ENCODE measurements around the gene MAD1L1.

Gene MAD1L1

DNA sequence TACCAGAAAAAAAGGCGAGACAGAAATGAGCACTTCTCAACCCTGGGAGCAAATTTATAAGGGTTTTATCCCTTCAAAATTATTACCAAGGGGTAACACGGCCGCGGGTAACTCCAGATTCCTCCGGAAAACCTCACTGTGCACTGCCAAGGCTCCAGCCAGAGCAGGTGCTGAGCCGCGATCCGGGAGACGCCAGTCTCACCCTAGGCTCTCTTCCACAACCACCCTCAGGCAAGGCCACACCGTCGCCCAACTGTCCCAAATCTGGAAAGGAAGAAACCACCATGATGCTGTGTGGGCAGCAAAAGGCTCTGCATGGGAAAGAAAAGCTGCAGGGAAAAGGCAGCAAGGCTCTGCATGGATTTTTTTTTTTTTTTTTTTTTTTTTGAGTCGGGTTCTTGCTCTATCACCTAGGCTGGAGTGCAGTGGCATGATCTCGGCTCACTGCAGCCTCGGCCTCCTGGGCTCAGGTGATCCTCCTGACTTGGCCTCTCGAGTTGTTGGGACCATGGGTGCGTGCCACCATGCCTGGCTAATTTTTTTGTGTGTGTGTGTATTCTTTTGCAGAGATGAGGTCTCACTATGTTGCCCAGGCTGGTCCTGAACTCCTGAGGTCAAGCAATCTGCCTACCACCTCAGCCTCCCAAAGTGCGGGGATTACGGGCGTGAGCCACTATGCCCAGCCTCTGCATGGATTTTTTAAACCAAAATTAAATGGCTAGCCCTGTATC lies 39.0 kb downstream of the MAD1L1 start:
- Histone ChIP-seq H3K9me3 (ENCODE audit: control extremely low read depth in 1 of 5, control insufficient read depth in 4 of 5, insufficient read depth in 2 of 5, low read depth in 1 of 5, low read length in 4 of 5) (peaks cover 0 to 22% (median 14%) of the 10 kb centered on the region in 5 experiments), H3K27ac (ENCODE audit: insufficient read depth in 1 of 2, low read depth in 1 of 2, low read length in 2 of 2, poor library complexity in 1 of 2, severe bottlenecking in 2 of 2) (no peak overlapping the region), H3K36me3 (ENCODE audit: control insufficient read depth in 4 of 4, insufficient read depth in 4 of 4, low read length in 3 of 4) (peaks cover 7 to 59% (median 27%) of the 10 kb centered on the region in 4 experiments), H3K27me3 (replicated peaks in 2 of 5; ENCODE audit: control insufficient read depth in 4 of 5, insufficient read depth in 5 of 5, low read length in 4 of 5) (no peaks in the 10 kb centered on the region), H3K4me1 (ENCODE audit: control extremely low read depth in 1 of 4, control insufficient read depth in 4 of 4, insufficient read depth in 4 of 4, low read length in 3 of 4) (no peaks in the 10 kb centered on the region), H3K4me3 (ENCODE audit: control insufficient read depth in 1 of 7, extremely low read depth in 1 of 7, insufficient read depth in 4 of 7, low read depth in 2 of 7, low read length in 6 of 7) (no peak overlapping the region)
- POLR2A ChIA-PET, result interaction anchor here (0.6 kb wide), 1 partner anchor 17 kb away, joined by 3 read pairs; no protein-coding TSS in a partner anchor
- 99% methylated on average over 9 of the region's 19 CpGs for WGBS (ENCODE audit: insufficient coverage)
- CTCF ChIA-PET, result interaction anchor here (1.2 kb wide), 1 partner anchor 17 kb away, joined by 3 read pairs; no protein-coding TSS in a partner anchor
- DNase-seq, result no peak

DNA sequence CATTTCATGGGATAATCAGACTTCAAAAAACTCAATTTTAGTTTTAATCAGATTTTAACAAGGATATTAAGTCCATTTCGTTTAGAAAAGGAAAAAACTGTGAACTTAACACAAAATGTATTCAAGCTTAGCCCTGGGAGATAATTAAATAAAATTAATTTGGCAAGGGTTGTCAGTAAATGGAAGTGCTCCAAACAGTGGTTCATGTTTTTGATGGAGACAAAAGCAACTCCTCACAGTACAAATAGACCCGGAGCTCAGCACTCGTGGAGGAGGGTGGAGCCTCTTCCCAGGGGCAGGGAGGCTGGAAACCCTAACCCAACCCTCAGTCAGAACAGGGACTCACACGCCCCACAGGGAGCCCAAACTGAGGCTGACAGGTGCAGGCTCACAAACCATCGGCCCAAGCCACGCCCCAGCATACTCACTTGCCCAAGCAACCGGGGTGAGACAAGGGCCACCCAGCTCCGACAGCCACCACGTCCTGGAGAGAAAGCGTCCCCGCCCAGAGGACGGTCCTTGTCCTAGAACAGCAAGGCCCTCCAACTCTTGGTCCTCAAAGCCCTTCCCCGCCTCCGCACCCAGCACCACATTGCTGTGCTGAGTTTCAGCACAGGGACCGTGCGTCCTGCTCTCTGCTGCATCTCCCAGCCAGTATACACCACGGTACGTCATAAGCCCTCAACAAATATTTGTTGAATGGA lies 39.8 kb downstream of the MAD1L1 start:
- H3K9me3 ChIP-seq (ENCODE audit: control extremely low read depth in 1 of 5, control insufficient read depth in 4 of 5, insufficient read depth in 2 of 5, low read depth in 1 of 5, low read length in 4 of 5), result peaks cover 0 to 22% (median 15%) of the 10 kb centered on the region in 5 experiments
- no peaks in the 10 kb centered on the region for H3K4me1 ChIP-seq (ENCODE audit: control extremely low read depth in 1 of 4, control insufficient read depth in 4 of 4, insufficient read depth in 4 of 4, low read length in 3 of 4)
- no peak overlapping the region for H3K27ac ChIP-seq (ENCODE audit: insufficient read depth in 1 of 2, low read depth in 1 of 2, low read length in 2 of 2, poor library complexity in 1 of 2, severe bottlenecking in 2 of 2)
- CTCF ChIA-PET, result no interaction called here
- peaks cover 5 to 58% (median 25%) of the 10 kb centered on the region in 4 experiments for H3K36me3 ChIP-seq (ENCODE audit: control insufficient read depth in 4 of 4, insufficient read depth in 4 of 4, low read length in 3 of 4)
- POLR2A ChIA-PET, result interaction anchor here (0.6 kb wide), 1 partner anchor 16 kb away, joined by 3 read pairs; no protein-coding TSS in a partner anchor
- DNase-seq, result no peak
- WGBS (ENCODE audit: insufficient coverage), result 98% methylated on average over 15 of the region's 18 CpGs
- H3K27me3 ChIP-seq (replicated peaks in 2 of 5; ENCODE audit: control insufficient read depth in 4 of 5, insufficient read depth in 5 of 5, low read length in 4 of 5), result no peaks in the 10 kb centered on the region
- no peak overlapping the region for H3K4me3 ChIP-seq (ENCODE audit: control insufficient read depth in 1 of 7, extremely low read depth in 1 of 7, insufficient read depth in 4 of 7, low read depth in 2 of 7, low read length in 6 of 7)

DNA sequence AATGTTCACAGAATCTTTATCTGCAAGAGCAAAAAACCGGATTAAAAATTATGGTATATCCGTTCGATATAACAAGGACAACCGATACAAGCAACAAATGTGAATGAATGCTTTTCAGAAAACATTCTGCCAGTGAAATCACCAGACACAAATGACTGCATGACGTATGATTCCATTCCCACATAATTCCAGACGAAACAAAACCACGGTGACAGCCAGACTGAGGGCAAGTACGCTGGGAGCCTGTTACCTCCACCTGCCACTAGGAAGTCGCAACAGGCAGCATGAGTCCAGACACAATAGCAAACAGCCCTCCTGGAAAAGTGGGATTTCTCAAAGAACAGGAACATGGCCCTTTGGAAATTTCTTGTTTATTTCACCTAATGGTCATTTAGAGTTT lies 41.7 kb downstream of the MAD1L1 start:
- H3K9me3 ChIP-seq (ENCODE audit: control extremely low read depth in 1 of 5, control insufficient read depth in 4 of 5, insufficient read depth in 2 of 5, low read depth in 1 of 5, low read length in 4 of 5), result peaks cover 0 to 20% (median 12%) of the 10 kb centered on the region in 5 experiments
- no peak overlapping the region for H3K4me3 ChIP-seq (ENCODE audit: control insufficient read depth in 1 of 7, extremely low read depth in 1 of 7, insufficient read depth in 4 of 7, low read depth in 2 of 7, low read length in 6 of 7)
- POLR2A ChIA-PET, result no interaction called here
- CTCF ChIA-PET, result interaction anchor here (0.6 kb wide), 1 partner anchor 130 kb away, joined by 3 read pairs; no protein-coding TSS in a partner anchor
- H3K27ac ChIP-seq (ENCODE audit: insufficient read depth in 1 of 2, low read depth in 1 of 2, low read length in 2 of 2, poor library complexity in 1 of 2, severe bottlenecking in 2 of 2), result no peak overlapping the region
- H3K36me3 ChIP-seq (ENCODE audit: control insufficient read depth in 4 of 4, insufficient read depth in 4 of 4, low read length in 3 of 4), result peaks cover 2 to 42% (median 18%) of the 10 kb centered on the region in 4 experiments
- no peaks in the 10 kb centered on the region for H3K4me1 ChIP-seq (ENCODE audit: control extremely low read depth in 1 of 4, control insufficient read depth in 4 of 4, insufficient read depth in 4 of 4, low read length in 3 of 4)
- WGBS (ENCODE audit: insufficient coverage), result 98% methylated on average over 8 of the region's 9 CpGs
- no peaks in the 10 kb centered on the region for H3K27me3 ChIP-seq (replicated peaks in 2 of 5; ENCODE audit: control insufficient read depth in 4 of 5, insufficient read depth in 5 of 5, low read length in 4 of 5)
- no peak for DNase-seq

- 94% methylated on average over 9 of the region's 10 CpGs for WGBS (ENCODE audit: insufficient coverage)
- DNase-seq, result no peak
- no peaks in the 10 kb centered on the region for H3K27me3 ChIP-seq (replicated peaks in 2 of 5; ENCODE audit: control insufficient read depth in 4 of 5, insufficient read depth in 5 of 5, low read length in 4 of 5)
- CTCF ChIA-PET, result no interaction called here
- no peaks in the 10 kb centered on the region for H3K4me1 ChIP-seq (ENCODE audit: control extremely low read depth in 1 of 4, control insufficient read depth in 4 of 4, insufficient read depth in 4 of 4, low read length in 3 of 4)
- H3K4me3 ChIP-seq (ENCODE audit: control insufficient read depth in 1 of 7, extremely low read depth in 1 of 7, insufficient read depth in 4 of 7, low read depth in 2 of 7, low read length in 6 of 7), result no peak overlapping the region
- POLR2A ChIA-PET, result no interaction called here
- peaks cover 2 to 40% (median 13%) of the 10 kb centered on the region in 4 experiments for H3K36me3 ChIP-seq (ENCODE audit: control insufficient read depth in 4 of 4, insufficient read depth in 4 of 4, low read length in 3 of 4)
- peaks cover 0 to 15% (median 8%) of the 10 kb centered on the region in 5 experiments for H3K9me3 ChIP-seq (ENCODE audit: control extremely low read depth in 1 of 5, control insufficient read depth in 4 of 5, insufficient read depth in 2 of 5, low read depth in 1 of 5, low read length in 4 of 5)
- no peak overlapping the region for H3K27ac ChIP-seq (ENCODE audit: insufficient read depth in 1 of 2, low read depth in 1 of 2, low read length in 2 of 2, poor library complexity in 1 of 2, severe bottlenecking in 2 of 2)
These were observed 42.2 kb downstream of the MAD1L1 start for GRCh38 chr7:2190531-2190930.

GRCh38 chr7:2186166-2186565 lies 46.6 kb downstream of the MAD1L1 start:
- no peak for DNase-seq
- no peak overlapping the region for H3K4me3 ChIP-seq (ENCODE audit: control insufficient read depth in 1 of 7, extremely low read depth in 1 of 7, insufficient read depth in 4 of 7, low read depth in 2 of 7, low read length in 6 of 7)
- no peaks in the 10 kb centered on the region for H3K27me3 ChIP-seq (replicated peaks in 2 of 5; ENCODE audit: control insufficient read depth in 4 of 5, insufficient read depth in 5 of 5, low read length in 4 of 5)
- ChIA-PET CTCF (interaction anchor here (1.1 kb wide), 1 partner anchor 10 kb away, joined by 5 read pairs; no protein-coding TSS in a partner anchor), POLR2A (no interaction called here)
- WGBS (ENCODE audit: insufficient coverage), result 100% methylated on average over 3 of the region's 4 CpGs
- peaks cover 0 to 24% (median 8%) of the 10 kb centered on the region in 4 experiments for H3K36me3 ChIP-seq (ENCODE audit: control insufficient read depth in 4 of 4, insufficient read depth in 4 of 4, low read length in 3 of 4)
- H3K9me3 ChIP-seq (ENCODE audit: control extremely low read depth in 1 of 5, control insufficient read depth in 4 of 5, insufficient read depth in 2 of 5, low read depth in 1 of 5, low read length in 4 of 5), result peaks cover 0 to 10% (median 5%) of the 10 kb centered on the region in 5 experiments
- no peaks in the 10 kb centered on the region for H3K4me1 ChIP-seq (ENCODE audit: control extremely low read depth in 1 of 4, control insufficient read depth in 4 of 4, insufficient read depth in 4 of 4, low read length in 3 of 4)
- no peak overlapping the region for H3K27ac ChIP-seq (ENCODE audit: insufficient read depth in 1 of 2, low read depth in 1 of 2, low read length in 2 of 2, poor library complexity in 1 of 2, severe bottlenecking in 2 of 2)

DNA sequence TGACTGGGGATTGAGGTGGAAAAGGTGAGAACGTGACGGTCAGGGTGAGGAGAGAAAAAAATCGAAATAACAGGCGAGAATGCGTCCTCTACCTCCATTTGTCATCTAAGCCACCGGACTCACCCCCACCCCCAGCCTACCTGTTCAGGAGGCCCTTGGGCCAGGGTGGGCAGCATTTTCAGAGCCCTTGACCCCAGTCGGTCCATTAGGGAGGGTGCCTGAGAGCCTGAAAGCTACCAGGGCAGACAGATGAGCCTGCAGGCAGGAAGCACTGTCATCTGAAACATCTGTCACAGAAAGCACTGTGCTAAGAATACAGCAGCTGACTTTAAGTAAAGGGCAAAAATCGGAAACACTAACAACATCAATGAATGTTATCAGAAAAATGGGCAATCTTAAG lies 47.0 kb downstream of the MAD1L1 start:
- WGBS (ENCODE audit: insufficient coverage), result 96% methylated on average over 3 of the region's 8 CpGs
- H3K9me3 ChIP-seq (ENCODE audit: control extremely low read depth in 1 of 5, control insufficient read depth in 4 of 5, insufficient read depth in 2 of 5, low read depth in 1 of 5, low read length in 4 of 5), result peaks cover 0 to 10% (median 5%) of the 10 kb centered on the region in 5 experiments
- ChIA-PET CTCF (interaction anchor here (1.1 kb wide), 1 partner anchor 10 kb away, joined by 5 read pairs; no protein-coding TSS in a partner anchor), POLR2A (no interaction called here)
- no peak overlapping the region for H3K4me3 ChIP-seq (ENCODE audit: control insufficient read depth in 1 of 7, extremely low read depth in 1 of 7, insufficient read depth in 4 of 7, low read depth in 2 of 7, low read length in 6 of 7)
- H3K36me3 ChIP-seq (ENCODE audit: control insufficient read depth in 4 of 4, insufficient read depth in 4 of 4, low read length in 3 of 4), result peaks cover 0 to 23% (median 9%) of the 10 kb centered on the region in 4 experiments
- no peak overlapping the region for H3K27ac ChIP-seq (ENCODE audit: insufficient read depth in 1 of 2, low read depth in 1 of 2, low read length in 2 of 2, poor library complexity in 1 of 2, severe bottlenecking in 2 of 2)
- no peak for DNase-seq
- no peaks in the 10 kb centered on the region for H3K4me1 ChIP-seq (ENCODE audit: control extremely low read depth in 1 of 4, control insufficient read depth in 4 of 4, insufficient read depth in 4 of 4, low read length in 3 of 4)
- no peaks in the 10 kb centered on the region for H3K27me3 ChIP-seq (replicated peaks in 2 of 5; ENCODE audit: control insufficient read depth in 4 of 5, insufficient read depth in 5 of 5, low read length in 4 of 5)

All from common myeloid progenitor, CD34-positive (primary cell).